Measurements from ENCODE around the gene S100A7A. TPM values are rescaled to one million over a fixed set of nuclear protein-coding genes. Genes with fewer than 3 reads are reported as not detected.

Gene S100A7A
- total RNA-seq, 1 donor from 2014 or later, result not detected

DNA sequence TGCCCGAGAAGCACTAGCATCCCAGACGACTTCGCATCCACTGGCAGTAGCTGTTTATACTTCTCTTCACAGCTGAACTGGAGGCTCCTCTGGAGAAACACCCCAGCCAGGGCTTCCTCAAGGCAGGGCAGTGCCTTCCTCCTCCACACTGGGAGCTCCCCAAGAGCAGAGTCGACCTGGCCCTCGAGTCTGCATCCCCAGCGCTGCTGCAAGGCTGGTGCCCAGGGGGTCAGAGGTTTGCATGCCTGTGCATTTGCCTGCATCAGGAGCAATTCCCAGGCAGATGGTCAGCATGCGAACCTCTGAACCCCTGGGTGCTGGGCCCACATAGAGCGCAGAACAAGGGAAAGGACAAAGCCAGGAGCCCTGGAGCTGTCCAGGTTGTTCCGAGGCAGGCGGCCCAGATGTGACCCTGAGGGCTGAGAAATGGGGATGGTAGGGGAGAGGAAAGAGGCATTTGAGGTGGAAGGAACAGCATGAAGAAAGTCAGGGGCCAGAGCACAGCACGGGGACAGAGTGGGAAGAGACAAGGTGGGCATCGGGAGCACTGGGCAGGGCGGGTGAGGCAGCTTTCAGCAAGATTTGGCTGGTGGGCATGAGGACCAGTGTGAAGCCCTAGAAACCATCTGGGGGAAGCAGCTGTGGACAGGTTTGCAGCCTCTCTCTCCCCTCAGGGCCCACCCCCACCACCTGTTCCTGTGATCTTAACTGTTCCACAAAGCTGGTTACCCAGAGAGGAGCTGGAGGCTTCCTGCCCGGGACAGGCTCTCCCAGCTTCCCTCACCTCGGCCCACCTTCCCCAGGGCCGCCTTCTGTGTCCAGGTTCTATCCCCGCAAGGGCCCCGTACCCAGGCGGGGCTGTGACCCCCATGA lies 19.0 kb upstream of the S100A7A start:
- Histone ChIP-seq H3K79me2 (ENCODE audit: insufficient read depth, low read length) (no peaks in the 10 kb centered on the region), H3K4me2 (ENCODE audit: low read length) (no peak overlapping the region), H3K4me3 (ENCODE audit: insufficient read depth, low read depth, low read length) (no peak overlapping the region), H3K27me3 (ENCODE audit: insufficient read depth, low read length) (no peaks in the 10 kb centered on the region), H3K36me3 (ENCODE audit: insufficient read depth, low read length) (no peaks in the 10 kb centered on the region), H3K9ac (ENCODE audit: low read length) (no peak overlapping the region), H4K20me1 (ENCODE audit: insufficient read depth, low read length) (no peaks in the 10 kb centered on the region), H2AFZ (ENCODE audit: low read depth, low read length) (no peak overlapping the region), H3K27ac (ENCODE audit: low read depth, low read length) (no peak overlapping the region), H3K9me3 (ENCODE audit: insufficient read depth, low read depth, low read length) (no peaks in the 10 kb centered on the region), H3K4me1 (ENCODE audit: insufficient read depth, low read length) (no peaks in the 10 kb centered on the region)
- TF ChIP-seq, protein P1, sequence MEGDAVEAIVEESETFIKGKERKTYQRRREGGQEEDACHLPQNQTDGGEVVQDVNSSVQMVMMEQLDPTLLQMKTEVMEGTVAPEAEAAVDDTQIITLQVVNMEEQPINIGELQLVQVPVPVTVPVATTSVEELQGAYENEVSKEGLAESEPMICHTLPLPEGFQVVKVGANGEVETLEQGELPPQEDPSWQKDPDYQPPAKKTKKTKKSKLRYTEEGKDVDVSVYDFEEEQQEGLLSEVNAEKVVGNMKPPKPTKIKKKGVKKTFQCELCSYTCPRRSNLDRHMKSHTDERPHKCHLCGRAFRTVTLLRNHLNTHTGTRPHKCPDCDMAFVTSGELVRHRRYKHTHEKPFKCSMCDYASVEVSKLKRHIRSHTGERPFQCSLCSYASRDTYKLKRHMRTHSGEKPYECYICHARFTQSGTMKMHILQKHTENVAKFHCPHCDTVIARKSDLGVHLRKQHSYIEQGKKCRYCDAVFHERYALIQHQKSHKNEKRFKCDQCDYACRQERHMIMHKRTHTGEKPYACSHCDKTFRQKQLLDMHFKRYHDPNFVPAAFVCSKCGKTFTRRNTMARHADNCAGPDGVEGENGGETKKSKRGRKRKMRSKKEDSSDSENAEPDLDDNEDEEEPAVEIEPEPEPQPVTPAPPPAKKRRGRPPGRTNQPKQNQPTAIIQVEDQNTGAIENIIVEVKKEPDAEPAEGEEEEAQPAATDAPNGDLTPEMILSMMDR (IDR thresholded peaks at IDR 0.05; ENCODE audit: insufficient read depth, low read depth, low read length), result no peak
- TF ChIP-seq EZH2 (IDR thresholded peaks at IDR 0.05; ENCODE audit: insufficient read depth, low read length), result no peak
- no peak overlapping the region for H3K27ac Mint-ChIP-seq (ENCODE audit: unreplicated experiment)
- H3K27me3 Mint-ChIP-seq (ENCODE audit: low read depth, unreplicated experiment), result peaks cover 62% of the 10 kb centered on the region
- no peaks in the 10 kb centered on the region for H3K9me3 Mint-ChIP-seq (ENCODE audit: unreplicated experiment)
- H3K4me1 Mint-ChIP-seq (ENCODE audit: low read depth, unreplicated experiment), result no peaks in the 10 kb centered on the region
- no peaks in the 10 kb centered on the region for H3K36me3 Mint-ChIP-seq (ENCODE audit: low read depth, unreplicated experiment)
- H3K4me3 Mint-ChIP-seq (ENCODE audit: unreplicated experiment), result no peak overlapping the region
- FAIRE-seq (no peak), DNase-seq (ENCODE audit: low read depth) (no peak)

DNA sequence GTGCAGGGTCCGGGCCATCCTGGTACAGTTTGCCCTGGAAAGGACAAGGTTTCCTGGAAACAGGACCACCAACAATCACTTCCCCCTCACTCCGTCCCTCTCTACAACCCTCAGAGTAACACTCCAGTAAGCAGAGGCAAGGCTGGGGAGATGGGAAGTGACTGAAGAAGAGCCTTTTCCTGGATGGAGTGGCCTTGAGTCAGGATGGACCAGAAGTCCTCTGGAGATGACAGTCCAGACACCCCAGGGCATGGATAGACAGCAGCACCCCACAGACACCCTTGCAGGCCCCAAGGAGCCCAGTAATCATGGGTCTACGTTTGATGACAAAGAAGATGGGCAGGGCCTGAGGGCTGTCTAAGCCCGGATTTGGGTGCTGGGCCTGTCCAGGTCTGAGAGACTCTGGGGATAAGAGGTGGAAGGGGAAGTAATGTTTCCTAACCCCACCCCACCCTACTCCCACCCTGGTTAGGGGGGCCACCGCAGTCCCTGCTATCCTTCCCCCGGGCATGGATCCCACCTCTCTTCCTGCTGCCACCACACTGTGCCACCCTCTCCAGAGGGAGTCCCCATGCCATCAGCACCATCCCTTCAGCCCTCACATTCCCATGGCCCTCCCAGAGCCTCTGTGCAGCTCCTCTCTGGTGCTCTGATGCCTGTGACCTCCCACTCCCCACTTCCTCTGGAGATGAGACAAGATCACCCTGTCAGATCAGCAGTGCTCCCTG lies 18.2 kb upstream of the S100A7A start:
- no peaks in the 10 kb centered on the region for H3K79me2 ChIP-seq (ENCODE audit: insufficient read depth, low read length)
- no peak overlapping the region for H3K4me3 ChIP-seq (ENCODE audit: insufficient read depth, low read depth, low read length)
- H3K9me3 ChIP-seq (ENCODE audit: insufficient read depth, low read depth, low read length), result no peaks in the 10 kb centered on the region
- no peak overlapping the region for H3K27ac Mint-ChIP-seq (ENCODE audit: unreplicated experiment)
- H3K36me3 Mint-ChIP-seq (ENCODE audit: low read depth, unreplicated experiment), result no peaks in the 10 kb centered on the region
- no peaks in the 10 kb centered on the region for H3K9me3 Mint-ChIP-seq (ENCODE audit: unreplicated experiment)
- no peak for FAIRE-seq
- H3K27me3 Mint-ChIP-seq (ENCODE audit: low read depth, unreplicated experiment), result peaks cover 58% of the 10 kb centered on the region
- no peak overlapping the region for H3K27ac ChIP-seq (ENCODE audit: low read depth, low read length)
- no peaks in the 10 kb centered on the region for H4K20me1 ChIP-seq (ENCODE audit: insufficient read depth, low read length)
- H3K4me1 Mint-ChIP-seq (ENCODE audit: low read depth, unreplicated experiment), result no peaks in the 10 kb centered on the region
- H3K36me3 ChIP-seq (ENCODE audit: insufficient read depth, low read length), result no peaks in the 10 kb centered on the region
- DNase-seq (ENCODE audit: low read depth), result no peak
- no peaks in the 10 kb centered on the region for H3K4me1 ChIP-seq (ENCODE audit: insufficient read depth, low read length)
- H3K4me2 ChIP-seq (ENCODE audit: low read length), result no peak overlapping the region
- H3K4me3 Mint-ChIP-seq (ENCODE audit: unreplicated experiment), result no peak overlapping the region
- no peak overlapping the region for H3K9ac ChIP-seq (ENCODE audit: low read length)
- no peaks in the 10 kb centered on the region for H3K27me3 ChIP-seq (ENCODE audit: insufficient read depth, low read length)
- no peak overlapping the region for H2AFZ ChIP-seq (ENCODE audit: low read depth, low read length)
- TF ChIP-seq, protein P1 (IDR thresholded peaks at IDR 0.05; ENCODE audit: insufficient read depth, low read depth, low read length), result no peak
- no peak for TF ChIP-seq EZH2 (IDR thresholded peaks at IDR 0.05; ENCODE audit: insufficient read depth, low read length)
